NCI-H526 treated with DMSO at 0.1 percent for 48 hours (cell line): Measurements from ENCODE around the gene SERPINA1.
"Not testable (repeated sequence)": the region's sequence is repeated elsewhere in the genome, so short reads cannot be mapped to it uniquely, and the experiment has no call there.

Experiments
- DNase-seq: peaks from one replicate; lab custom pipeline; 2025; lab: John Stamatoyannopoulos, UW

SERPINA1 gene

DNA sequence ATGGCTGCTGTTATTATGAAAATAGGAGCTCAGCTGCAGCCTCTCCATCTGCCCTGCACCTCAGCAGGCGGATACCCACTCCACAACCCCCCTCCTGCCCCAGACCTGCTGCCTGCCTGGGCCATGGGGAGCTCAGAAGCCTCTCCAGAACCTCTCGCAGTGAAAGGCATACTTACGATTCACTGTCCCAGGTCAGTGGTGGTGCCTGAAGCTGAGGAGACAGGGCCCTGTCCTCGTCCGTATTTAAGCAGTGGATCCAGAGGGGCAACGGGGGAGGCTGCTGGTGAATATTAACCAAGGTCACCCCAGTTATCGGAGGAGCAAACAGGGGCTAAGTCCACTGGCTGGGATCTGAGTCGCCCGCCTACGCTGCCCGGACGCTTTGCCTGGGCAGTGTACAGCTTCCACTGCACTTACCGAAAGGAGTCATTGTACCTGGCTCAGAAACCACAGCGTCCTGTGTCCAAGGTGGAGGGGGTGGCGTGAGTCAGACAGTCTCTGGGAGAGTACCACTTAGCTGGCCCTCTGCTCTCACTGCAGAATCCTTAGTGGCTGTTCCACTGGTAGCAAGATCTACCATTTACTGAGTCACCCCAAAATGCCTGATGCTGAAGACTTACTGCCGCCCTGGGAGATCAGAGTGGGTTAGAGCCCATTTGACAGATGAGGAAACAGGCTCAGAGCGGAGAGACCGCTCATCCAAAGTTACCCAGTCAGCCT, at the start of gene SERPINA1:
SERPINA1 (minus strand) TSS at position 219 of the 720 bp plus-strand sequence. CDS start 5,365 bp downstream, outside the sequence.
- no peak for DNase-seq

DNA sequence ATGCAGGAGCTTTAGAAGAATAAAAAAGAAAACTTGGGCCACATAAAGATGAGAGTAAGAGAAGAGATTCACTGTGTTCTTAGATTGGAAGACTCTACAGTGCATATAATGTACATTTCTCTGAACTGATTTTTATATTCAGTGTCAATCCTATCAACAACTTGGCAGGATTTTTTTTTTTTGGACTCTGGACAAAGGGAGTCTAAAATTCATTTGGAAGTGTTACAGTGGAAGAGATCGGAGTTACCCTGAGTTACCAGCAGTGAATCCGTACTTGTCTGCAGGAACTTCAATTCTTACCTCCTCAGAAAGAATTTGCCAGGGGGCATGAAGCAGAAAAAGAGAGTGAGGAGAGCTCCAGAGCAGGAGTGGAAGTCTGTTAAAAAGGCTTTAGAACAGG, 40.2 kb upstream of the SERPINA1 start:
- no peak for DNase-seq

DNA sequence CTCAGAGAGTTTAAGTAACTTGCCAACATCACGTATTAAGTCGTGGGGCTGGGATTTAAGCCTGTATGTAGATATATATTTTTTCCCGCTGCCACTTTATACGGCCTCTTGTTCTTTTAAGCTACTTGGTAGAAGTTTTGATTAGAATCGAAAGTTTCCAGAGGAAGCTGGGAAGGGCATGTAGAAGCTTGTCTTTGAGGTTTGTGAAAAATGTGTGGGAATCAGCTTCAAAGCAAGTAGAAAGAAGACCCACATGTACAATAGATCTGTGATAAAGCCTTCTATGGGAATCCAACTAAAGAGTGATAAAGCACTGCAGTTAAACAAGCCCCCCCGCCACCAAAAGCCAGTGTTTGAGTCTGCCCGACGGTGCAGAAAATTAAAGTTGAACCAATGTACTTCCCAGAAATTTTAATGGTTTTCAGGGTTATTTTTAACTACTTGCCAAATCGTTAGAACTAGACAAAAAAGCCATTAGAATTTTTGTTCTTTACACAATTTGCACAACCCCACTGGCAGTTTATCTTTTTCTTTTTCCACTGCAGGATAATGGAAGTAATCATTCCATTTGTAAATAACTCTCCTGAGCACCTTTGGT, 38.7 kb upstream of the SERPINA1 start:
- DNase-seq = no peak

DNA sequence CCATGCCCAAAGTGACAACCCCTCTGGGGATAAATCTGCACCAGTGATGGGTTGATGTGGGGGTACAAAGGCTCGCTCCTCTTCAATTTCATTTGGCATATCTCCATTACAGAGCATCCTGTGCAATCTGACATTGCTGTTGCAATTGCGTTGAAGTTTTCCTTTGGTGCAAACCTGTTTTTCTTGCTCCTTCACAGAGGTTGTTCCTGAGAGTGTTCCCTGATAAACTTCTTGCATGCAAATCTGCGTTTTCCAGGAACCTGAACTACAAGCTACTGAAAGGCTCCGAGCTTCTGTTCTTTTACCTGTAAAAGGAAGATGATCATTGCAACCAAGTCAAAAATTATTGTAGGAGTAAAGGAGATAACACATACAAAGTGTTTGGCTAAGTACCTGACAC, 38.1 kb upstream of the SERPINA1 start:
- DNase-seq = no peak

DNA sequence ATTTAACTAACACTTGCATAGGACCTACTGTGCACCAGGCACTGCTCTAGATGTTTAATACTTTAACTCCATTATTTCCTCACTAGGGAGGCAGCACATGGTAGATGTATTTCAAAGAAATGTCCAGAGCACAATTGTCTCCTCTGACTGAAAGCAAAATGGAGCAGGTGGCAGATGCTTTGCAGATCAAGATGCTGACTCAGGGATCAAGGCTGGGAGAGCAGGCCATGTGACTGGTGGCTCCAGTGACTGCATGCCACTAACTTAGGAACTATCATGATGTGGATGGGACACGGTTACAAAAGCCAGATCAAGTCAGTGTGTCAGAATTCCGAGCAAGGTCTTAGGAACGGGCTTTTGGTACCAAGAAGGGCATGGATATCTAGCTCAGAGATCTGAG, 36.0 kb upstream of the SERPINA1 start:
- no peak for DNase-seq

DNA sequence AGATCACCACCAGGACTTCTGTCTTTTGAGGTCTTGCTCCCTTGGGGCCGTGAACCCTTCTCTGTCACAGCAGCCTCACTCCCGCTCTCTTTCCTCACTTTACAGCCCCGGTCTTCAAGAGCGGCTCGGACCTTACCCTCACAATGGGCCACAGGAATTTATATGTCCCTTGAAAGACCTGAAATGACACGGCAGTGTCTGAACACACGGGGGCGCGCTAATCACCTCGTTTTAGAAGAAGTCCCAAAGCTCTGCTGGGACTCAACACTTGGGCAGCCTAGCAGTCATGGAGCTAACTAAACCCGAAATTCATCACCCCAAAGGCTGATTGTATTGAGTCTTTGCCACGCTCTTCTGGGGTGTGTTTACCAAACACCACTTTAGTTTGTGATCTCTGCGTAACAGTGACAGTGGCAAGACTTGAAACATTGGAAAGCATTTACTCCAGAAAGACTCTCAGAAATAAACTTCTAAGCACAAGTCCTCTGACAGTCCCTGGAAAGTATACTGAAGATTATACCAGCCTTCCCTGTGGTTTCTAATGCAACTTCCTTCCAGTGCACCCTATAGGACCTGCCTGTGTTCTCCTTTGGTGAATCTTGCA, 35.2 kb upstream of the SERPINA1 start:
- peak; percentile 51 for DNase-seq

DNA sequence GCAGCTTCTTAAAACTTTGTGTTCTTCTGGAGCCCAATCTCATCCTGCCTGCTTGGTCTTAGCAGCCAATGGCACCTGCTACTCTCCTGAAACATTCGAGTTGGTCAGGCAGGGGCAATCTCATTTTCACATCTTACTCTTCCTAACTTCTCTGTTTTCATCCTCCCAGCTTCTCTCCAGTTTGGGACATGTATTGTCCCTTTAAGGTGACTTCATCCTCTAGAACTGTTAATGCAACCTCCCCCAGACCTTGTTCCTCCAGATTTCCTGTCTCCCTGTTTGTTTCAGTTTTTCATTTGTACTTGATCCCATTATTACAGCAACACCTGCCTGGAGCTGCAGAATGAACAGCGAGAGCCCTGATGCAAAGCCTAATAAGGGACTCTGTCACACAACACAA, 32.9 kb upstream of the SERPINA1 start:
- no peak for DNase-seq

DNA sequence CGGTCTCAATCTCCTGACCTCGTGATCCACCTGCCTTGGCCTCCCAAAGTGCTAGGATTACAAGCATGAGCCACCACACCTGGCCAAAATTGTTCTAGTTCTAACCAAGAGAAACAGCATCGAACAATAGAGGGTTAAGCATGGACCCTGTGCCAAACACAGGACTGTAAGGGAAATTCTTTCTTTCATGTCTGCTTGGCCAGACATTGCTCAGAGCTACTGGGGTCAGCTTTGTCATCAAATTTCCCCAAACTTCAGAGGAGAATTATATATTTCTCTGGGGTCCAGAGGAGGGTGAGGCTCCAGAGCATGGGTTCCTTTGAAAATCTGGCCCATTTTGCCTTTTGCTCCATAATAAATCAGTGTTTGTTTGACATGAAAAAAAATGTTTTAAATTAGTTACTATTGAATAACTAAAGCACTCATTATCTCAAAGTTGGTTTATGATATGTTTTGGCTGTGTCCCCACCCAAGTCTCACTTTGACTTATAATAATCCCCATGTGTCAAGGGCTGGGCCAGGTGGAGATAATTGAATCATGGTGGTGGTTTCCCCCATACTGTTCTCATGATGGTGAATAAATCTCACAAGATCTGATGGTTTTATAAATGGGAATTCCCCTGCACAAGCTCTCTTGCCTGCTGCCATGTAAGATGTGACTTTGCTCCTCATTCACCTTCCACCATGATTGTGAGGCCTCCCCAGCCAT, 29.2 kb upstream of the SERPINA1 start:
- DNase-seq = not testable (repeated sequence)

DNA sequence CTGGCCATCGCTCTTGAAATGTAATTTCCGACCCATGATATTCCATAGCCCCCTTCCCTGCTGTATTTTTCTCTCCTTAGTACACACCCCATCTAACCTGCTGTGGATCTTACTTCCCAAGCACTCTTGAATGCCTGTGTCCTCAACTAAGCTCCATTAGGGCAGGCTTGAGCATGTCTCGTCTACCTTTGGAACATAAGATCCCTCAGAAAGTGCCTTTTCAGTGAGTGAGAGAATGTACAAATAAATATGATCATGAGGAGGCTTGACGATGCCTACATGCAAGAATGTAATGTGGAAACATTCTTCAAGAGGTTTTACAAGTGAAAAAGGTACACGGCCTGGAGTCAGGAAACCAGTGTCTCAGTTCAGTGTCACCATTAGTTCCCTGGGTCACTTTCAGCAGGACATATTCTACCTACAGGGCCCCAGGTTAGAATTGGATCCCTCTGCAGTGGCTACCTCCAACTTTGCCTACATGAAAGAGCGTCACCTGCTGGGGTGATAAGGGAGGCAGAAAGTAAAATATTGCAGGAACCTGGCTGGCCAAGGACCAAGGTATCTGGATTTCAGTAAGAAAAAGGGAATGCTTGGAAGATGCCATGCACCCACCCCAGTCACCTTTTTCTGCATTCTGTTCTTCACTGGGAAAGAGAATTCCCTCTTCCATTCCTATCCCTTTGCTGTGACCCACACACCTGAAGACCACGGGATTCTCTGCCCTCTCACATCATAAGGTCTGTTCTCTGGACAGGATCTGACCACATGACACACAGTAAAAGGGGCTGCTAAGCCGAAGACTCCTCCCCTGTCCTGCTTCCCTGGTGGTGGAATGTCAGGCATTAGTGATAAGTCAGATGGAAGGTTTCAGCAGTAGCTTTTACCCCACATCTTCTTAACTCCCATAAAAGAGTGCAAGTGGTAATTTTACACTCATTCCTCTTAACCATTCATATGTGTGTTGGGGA, 24.6 kb upstream of the SERPINA1 start:
- DNase-seq = no peak

DNA sequence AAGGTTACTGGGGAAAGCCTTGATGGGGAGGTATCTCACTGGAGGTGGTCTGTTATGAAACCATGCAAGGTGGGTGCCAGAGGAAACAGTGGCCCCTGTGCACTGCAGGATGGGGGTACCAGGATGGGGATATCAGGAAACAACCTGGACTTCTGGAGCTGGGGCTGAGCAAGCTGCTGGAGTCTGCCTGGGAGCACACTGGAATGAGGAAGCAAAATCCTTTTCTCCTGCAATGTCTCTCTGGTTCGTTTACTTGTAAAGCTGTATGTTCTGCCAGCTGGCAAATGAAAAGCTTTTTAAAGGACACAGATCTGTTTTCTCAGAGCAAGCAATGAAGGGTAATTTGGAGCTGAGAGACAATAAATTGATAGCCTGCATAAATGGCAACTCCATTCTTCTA, 23.2 kb upstream of the SERPINA1 start:
- no peak for DNase-seq

DNA sequence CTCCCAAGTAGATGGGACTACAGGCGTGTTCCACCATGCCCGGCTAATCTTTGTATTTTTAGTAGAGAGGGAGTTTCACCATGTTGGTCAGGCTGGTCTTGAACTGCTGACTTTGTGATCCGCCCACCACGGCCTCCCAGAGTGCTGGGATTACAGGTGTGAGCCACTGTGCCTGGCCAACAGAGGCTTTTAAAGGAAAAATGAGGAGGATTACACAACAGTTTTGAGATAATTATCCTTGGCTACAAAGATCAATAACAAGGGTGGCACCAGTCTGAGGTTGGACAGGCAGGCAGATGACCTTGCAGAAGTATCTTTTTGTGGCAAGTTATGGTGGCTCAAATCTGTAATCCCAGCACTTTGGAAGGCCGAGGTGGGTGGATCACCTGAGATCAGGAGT, 21.0 kb upstream of the SERPINA1 start:
- DNase-seq = not testable (repeated sequence)

DNA sequence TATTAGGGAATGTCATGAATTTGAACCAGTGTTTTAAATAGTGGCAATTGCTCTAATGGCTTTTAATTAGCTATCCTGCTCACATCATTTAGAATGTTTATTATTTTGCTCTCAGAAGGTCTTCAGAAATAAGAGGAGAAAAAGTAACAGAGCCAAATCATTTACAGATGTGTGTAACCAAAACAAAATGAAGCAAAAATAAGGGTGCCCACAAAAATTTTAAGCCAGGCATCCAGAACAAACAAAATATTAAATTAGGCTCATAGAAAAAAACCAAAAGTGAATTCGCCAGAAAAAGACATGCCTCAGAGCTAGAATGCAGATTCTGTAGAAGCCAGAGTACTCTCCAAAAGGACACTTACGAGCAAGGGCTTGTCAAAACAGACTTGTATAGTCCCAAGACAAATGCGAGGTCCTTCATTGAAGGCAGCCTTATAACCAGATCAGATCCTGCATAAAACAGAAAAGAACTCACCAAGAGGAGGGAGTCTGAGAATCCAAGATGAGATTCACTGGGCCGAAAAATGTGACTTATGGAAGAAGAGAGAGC, 20.2 kb upstream of the SERPINA1 start:
- no peak for DNase-seq

DNA sequence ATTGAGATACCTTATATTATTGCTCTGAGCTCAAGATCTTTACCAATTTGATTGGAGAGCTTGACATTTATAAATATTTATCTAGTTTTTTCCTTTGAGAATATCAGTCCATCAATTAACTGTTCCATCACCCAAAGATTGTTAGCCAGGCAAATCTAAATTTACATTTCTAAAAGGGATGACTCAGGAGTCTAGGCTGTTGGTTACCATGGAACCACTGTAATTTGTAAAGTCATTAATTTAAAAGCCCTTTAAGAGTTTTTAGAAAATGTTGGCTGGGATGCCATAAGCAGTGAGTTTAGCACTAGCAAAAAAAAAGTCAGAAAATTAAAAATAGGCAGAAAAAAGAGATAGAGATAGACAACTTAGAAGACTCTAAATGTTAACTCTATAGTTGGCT, 19.5 kb upstream of the SERPINA1 start:
- no peak for DNase-seq

DNA sequence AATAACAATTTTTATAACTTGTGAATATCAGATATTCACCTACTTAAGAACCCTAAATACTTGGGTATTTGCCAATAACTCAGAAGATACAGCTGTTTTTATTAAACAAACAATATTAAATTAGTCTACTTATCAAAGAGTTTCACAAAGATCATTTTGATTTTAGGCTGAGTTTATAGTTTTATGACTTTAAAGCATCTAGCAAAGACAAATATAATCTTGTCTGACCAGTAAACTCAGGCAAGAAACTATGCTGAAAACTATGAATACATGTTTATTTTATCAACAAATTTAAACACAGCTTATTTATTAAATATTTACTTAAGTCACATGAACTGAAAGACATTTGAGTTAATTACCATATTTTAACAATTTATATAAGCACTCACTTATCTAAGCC, 18.5 kb upstream of the SERPINA1 start:
- no peak for DNase-seq

DNA sequence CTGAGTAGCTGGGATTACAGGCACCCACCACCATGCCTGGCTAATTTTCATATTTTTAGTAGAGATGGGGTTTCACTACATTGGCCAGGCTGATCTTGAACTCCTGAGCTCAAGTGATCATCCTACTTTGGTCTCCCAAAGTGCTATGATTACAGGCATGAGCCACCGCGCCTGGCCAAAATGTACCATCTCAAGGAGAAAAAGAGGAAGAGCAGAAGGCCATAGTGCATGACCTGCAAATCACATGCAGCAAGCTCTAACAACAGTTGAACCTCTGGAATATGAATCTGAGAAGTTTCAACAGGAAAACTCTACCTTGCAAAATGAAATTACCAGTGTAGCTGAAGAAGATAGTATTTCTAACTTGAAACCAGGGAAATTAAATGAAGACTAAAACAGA, 17.1 kb upstream of the SERPINA1 start:
- no peak for DNase-seq

DNA sequence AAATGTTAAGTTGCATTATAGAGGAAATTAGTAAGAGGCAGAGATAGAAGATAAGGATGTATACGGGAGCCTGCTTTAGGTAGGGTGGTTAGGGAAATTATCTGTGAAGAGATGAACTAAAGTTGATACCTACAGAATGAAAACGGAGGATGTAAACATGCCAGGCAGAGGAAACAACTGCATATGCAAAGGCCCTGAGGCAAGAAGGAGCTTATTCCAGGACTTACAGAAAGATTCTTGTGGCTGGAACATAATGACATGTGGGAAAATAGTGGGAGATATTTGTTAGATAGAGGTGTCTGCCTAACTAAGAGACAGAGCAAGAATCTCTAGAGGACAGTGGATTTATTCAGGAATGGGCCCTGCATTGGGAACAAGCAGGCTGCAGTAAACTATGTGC, 16.2 kb upstream of the SERPINA1 start:
- DNase-seq = no peak

DNA sequence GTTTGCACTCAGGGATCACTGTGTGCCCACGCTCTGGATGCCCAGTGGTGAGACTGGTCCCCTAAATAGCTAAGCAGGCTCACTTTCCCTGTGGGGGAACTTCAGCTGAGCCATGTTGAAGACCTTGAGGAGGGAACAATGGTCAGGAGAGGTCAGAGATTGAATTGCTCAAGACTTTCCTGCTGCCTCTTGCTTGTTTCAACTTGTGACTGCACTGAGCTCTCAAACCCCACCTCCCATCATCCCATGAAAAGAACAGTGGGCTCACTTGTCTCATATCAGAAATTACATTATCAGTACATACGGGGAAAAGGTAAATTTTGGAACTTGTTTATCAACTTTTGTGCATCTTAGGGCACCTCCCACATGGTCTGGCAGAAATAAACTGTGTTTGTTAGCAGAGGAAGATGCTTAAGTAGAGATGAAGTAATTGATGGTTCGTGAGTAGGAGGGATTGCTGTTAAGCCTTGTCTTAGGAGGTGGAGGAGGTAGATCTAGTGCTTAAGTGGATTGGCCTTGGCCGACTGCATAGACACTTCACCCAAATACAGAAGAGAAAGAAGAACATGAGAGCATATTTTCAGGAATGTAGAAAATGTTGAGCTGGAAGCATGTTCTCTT, 15.0 kb upstream of the SERPINA1 start:
- no peak for DNase-seq

DNA sequence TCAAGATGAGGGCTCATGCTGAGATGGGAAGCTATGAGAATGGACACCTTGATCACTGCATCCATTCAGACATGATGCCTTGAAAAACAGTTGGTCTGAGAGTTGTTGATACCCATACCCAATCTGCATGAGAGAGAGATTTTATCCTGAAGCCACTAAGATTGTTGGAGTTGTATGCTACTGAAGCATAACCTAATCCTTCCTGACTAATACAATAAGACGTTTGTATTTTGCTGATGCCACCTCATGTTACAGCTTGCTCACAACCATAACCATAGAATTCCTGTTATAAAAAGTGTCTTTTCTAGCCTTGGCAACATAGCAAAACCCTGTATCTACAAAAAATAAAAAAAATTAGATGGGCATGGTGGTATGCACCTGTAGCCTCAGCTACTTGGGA, 12.7 kb upstream of the SERPINA1 start:
- no peak for DNase-seq

DNA sequence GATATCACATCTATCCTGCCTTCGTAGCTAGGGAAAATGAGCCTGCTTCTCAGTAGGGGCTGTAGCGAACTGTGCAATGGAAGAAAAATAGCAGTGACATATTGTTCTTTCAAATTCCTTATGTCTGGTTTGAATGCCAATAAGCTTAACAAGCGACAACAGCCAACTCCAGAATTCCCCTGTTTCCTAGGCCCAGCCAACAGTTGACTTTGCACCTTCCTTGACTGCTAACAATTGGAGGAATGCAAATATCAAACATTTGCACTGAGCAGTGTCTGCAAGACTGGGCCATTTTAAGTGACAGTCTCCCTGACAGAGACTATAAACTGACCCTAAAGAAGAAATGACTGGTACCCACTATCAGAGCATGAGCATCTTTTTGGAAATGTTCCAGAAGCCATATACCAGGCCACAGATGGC, 12.0 kb upstream of the SERPINA1 start:
- DNase-seq = no peak

DNA sequence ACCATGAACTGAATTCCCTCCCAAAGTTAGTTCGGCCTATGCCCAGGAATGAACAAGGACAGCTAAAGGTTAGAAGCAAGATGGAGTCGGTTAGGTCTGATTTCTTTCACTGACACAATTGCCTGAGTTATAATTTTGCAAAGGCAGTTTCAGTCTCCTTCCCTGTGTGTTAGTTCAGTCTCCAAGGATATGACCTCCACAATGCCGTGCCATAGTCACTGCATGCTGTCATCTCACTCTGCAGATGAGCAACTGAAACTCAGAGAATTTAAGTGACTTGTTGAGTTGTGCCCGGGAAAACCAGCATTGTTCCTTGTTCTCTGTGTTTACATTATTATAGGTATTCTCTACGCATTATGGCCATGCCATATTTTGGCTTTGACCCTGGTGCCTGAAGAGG, 10.1 kb upstream of the SERPINA1 start:
- DNase-seq = no peak

DNA sequence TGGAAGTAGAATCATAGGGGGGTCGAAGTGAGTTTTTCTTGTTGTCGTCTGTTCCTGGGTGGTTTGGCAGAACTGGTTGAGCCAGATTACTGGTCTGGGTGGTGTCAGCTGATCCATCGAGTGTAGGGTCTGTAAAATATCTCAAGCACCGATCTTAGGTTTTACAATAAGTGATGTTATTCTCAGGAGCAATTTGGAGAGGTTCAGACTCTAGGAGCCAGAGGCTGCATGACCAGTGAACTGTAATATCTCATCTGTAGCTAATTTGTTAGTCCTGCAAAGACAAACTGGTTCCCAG, 9.7 kb upstream of the SERPINA1 start:
- no peak for DNase-seq
